Stimulated activated CD8-positive, alpha-beta memory T cell treated with anti-CD3 and anti-CD28 coated beads, Interleukin-12 subunit alpha, Interleukin-12 subunit beta, amount 100 ng/mL, for 4 hours (primary cell): ENCODE results near the gene FILIP1L.

Experiments used
- DNase-seq: peaks from one replicate; pipeline ENCODE4 v3.0.0-alpha.2; 2020; ENCODE audit warnings: low read depth

The FILIP1L gene

DNA sequence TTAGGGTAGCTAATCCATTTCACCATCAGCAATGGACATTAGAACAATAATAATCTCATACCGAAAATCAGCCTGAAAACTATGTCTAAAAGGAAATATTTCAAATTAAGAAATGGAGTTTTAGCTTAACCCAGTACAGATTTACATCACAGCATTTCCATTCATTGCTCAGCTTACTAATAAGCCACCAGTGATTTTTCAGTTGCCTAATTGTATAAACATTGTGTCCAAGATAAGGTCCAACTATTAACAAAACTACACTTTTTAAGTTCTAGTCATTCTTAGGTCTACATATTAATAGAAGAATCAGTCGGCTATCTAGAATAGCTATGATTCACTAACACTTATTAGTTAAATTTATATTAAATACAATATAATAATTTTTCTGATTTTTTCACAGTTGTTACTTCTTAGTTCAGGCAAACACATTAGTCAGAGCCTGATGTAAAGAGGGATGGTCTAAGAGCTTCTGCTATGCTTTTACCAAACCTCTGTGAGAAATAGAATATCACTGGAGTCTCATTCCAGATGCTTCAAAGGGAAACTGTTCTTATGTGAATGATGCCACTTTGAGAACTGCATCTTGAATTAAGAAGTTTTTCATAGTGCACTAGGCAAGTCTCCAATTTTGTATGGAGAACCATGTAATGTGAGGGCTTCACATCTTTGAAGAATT is 222.6 kb downstream of the FILIP1L start:
- no peak for DNase-seq

DNA sequence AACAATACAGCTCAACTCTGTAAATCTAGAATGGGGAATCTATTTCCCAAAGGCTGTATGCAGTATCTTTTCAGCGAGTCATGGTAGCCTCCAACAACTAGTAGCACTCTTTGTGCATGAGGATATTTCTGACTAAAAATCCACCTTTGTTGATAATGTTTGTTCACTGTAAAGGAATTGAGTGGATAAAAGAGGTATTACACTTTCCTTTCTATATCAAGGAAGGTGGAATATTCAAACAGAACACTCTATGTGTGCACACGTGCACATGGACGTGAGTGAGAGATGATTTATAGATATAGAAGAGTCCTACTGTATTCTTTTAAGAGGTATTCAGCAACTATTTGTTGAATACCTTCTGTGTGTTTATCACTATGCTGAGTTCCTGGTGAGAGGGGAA is 228.4 kb downstream of the FILIP1L start:
- no peak for DNase-seq

DNA sequence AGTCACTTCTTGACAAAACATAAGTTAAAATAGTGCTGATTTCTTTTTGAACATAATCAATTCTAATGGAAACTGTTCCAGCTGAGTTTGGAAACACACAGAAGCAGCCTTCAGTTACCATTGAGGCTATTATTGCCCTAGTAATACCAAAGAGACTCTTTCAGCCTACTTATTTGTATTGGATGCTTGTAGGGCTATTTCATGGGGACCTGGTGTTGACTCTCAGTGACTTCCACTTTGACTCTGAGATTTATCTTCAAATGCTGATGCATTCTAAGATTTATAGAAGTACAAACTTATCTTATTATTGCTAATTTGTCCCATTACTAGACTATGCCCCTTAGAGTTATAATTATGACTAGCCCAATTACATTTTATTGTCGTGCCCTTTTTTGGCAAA is 229.2 kb downstream of the FILIP1L start:
- no peak for DNase-seq

DNA sequence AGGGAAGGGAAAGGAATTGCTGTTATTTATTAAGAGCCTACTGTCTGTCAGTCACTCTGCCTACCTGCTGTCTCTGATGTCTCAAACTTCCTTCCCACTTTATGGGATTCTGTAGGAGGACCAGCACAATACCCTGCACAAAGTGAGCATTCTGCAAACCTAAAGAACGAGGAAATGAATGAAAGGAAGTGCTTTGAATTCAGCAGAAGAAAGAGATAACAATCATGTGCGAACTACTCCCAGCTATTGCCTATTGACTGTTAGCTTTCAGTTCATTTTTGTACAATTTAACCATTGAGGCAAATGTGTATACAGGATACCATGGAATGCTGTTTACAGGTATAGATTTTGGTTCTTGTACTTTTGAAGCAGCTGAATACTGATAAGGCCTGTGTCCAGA is 229.8 kb downstream of the FILIP1L start:
- DNase-seq, result no peak

DNA sequence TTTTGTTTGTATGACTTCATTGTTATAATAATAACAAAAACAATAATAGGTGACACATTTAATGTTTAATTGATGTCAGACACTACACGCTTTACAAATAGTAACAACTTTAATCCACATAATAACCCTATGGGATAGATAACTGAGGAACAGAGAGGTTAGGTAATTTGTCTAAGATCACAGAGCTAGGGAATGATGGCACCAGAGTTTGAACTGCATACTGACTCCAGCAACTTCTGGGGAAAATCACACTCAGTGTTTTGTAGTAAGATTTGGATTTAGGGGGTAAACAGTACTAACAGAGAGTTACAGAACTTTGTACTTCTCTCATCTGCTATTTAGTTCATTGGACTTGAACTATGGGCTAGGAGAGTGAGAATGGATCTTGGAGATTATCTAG is 230.6 kb downstream of the FILIP1L start:
- no peak for DNase-seq

DNA sequence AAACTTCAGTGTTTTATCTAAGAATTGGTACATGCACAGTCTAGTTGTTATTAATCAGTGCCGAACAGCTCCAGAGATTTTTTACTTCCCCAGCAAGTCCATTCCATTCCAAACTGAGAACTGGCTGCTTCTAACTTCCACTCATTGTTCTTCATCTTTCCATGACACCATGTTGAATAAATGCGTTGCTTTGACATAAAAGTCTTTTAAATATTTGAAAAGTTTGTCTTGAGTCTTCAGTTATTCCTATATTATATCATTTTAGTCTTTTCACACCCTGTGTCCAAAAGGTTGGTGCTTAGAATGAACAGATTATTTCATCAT is 231.2 kb downstream of the FILIP1L start:
- no peak for DNase-seq

DNA sequence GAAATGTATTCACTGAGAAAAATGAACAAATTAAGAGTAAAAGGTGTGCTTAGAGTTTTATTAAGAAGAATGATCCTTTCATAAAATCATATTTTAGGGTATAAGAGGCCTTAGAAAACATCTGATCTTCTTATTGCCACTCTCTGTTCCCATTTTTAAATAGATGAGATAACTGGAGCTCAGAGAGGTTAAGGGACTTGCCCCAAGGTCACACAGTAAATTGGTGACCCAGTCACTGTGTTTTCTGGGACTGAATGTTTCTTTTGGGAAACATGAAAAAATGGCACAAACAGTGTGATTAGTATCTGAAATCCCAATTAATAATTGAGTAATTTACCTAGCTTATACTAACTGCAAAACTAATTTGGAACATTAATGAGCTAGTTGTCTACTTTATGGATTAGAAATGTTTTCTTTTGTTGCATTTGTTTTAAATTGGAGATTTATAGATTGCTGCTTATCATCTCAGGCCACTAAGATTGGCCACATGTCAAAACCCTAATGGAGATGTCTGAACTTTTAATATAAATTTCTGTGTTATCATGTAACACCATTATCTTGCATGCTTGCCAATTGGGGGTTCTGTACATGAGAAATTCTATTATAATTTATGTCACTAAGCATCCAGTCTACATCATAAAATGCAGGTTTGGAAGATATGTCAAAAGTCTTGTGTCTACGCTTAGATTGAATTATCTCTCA is 231.7 kb downstream of the FILIP1L start:
- no peak for DNase-seq

DNA sequence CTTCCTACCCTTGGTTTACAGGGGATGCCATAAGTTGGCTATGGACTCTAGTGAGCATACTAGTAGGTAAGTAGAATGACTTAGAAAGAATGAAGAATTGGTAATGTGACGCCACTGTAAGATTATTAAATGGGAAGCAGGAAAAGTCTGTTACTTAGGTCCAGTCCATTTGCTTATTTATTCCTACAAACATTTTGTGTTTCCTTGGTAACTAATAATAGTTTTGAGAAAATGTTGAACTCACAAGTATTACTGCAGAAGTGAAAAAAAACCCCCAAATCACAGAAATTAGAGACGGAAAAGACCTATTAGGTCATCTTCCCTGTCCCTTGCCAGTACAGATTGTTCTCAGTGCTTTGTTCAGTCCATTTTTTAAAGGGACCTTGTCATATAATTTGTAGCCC is 233.2 kb downstream of the FILIP1L start:
- no peak for DNase-seq

DNA sequence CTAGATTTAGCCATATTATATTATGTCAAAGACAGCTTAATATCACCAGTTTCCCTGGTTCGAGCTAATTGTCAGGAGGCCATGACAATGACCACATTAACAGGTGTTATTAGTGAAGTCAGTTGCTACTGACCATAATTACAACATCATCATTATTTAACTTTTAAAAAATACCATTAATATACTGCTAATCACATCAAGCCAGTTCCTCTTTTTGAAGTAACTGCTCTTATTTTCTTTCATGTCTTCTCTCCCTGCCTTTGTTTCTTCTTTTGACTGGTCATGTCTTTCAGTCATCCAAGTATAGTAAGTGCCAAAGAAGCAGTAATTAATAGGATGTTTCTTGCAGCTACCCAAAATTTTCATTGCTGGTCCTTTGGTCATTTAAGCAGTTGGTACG is 235.0 kb downstream of the FILIP1L start:
- no peak for DNase-seq

DNA sequence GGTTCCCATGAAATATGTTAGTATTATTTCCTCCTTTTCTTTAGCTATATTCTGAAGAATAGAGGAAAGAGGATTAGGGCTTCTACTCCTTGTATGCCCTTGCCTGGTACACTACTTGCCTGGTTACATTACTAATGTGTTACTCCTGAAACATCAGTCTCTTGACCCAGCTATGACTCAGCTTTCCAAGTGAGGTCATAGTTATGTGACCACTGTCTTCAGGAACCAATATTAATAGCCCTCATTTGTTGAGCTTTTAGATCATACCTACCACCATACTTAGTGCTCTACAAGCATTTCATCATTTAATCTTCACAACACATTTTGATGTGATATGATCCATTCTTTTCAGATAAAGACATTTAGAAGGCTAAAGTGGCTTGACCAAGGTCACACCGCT is 236.3 kb downstream of the FILIP1L start:
- DNase-seq, result no peak

DNA sequence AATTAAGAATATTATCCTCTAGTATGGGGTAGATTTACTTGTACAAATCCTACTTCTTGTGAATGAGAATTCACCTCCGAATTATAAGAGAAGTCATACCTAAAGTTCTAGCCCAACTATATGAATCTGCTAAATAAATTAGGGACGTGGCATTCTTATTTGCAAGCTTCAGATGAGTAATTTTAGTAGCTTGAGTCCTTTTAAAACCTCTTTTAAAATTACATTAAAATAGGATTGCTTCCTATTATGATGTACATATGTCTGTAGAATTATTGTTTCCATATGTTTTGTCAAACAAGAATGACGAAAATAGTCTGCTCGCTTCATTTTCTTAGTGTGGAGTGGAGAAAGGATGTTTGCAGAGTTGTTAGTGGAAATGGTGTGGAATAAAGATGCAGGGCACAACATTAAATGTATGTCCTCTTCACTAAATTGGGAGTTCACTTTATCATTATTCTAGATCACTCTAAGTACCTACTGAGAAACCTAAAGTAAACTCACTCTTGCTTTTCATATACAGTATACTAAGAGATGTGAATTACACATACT is 237.2 kb downstream of the FILIP1L start:
- no peak for DNase-seq

DNA sequence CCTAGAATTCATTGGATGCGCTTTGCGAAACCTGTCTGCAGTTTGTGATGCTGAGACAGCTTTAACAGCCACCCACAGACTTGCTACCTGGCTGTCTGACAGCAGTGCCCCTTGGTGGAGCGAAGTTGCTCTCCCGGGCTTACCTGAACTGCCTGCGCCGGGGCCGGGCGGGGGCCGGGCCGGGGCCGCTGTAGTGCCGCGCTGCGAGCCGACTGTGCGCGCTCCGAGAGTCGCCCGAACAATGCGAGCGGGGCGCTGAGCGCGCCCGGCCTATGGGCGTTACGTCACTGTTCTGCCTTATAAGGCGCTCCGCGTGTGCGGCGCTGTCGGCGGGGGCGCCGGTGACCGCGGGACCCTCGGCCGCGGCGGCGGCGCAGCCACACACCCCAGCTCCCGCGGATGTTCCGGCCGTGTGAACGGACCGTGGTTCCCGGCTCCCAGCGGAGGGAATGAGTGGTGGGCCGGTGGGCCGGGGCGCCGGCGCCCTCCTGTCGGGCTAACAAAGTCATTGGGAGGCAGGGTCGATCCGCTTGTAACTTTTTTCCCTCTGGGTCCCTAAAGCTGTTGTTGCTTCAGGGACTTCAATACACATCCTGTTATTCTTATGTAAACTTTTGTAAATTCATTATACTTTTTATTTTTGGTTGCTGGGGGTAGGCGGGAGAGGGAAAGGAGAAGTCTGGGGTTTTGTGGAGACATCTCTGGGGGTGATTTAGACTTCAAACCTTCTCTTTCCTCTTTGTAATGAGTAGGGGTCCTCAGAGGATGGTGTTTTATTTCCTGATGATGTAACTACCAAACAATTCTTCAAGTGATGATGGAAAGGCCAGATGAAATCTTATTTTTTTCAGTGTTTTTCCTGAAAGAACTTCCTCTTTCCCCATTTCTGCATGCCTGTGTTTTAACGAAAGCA is 238.1 kb downstream of the FILIP1L start:
- peak; percentile 55 for DNase-seq

DNA sequence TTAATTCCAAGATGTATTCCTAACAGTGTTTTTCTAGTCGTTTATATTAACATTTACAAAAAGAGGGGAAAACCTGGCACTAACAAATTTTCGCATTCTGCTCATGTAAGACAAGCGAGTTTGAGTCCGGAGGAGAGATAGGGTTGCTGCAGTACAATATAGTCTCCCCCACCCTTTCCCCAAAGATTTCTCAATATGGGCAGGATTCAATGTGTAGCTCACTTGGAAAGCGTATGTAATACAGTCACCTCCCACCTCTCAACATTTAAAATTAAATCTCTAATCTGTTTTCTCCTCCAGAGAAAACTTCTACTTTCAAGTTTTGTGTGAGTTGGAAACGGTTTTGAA is 238.7 kb downstream of the FILIP1L start:
- DNase-seq, result no peak

DNA sequence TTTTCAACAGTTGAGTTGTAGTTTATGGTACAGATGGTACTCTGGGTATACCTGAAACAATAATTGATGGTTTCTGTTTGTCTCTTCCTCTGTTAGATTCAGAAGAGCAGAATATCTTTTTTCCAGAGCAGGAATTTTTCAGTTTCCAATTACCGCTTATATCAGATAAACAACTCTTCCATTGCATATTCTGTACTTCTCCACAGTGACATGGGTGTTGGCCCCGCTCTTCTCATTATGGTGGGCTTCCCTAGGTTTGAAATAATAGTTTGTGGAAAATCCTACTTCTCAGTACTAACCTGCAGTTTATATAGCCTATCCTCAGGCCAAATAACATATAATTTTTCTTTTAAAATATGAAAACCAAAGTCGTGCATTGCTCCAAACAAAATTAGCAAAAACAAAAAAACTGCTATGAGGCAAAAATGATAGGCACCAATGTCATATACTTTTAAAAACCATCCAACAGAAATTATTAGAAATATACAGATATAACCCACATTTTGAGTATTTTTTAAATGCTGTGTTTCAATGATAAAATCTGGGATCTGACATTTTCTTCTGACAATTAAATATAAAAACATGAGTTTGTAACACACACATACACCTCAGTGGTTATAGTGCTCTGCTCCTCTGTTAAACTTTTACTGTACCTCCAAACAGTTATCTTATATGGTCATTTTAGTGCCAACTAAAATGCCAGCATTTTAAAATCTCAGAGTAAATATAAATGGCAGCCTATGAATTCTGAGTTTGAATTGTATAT is 239.9 kb downstream of the FILIP1L start:
- no peak for DNase-seq

DNA sequence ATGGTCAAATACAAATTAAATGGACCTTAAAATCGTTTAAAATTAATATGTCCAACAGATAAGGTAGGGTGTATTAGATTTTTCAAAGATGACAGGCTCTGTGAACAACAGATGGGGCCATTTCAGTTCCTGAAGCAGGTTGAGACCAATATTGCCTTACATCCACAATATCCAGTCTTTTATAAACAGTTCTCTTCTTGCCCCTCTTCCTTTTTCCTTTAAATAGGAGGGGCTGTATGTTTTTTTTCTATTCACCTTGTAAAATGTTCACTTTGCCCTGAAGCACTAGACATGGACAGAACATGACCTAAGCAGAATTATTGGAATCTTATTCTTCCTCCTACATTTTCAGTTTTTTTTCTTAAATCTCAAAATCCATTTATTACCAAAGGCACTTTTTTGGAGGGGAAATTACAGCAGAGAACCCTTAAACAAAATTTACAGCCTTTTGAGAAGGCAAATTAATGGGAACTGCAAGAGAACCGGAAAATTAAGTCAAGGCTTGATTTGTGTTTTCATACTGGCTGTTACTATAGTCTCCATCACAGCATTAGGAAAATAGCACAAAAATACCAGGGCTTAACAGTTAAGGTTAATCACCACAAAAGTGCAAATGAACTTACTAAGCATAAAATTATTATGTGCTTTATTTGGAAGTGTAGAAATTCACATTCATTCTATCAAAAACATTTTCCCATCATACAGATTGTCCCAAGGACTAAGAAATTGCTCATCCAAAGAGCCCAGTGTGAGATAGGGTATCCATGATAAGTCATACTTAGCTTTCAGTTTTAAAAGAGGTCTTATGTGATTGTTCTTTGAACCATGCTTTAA is 240.8 kb downstream of the FILIP1L start:
- DNase-seq, result no peak

DNA sequence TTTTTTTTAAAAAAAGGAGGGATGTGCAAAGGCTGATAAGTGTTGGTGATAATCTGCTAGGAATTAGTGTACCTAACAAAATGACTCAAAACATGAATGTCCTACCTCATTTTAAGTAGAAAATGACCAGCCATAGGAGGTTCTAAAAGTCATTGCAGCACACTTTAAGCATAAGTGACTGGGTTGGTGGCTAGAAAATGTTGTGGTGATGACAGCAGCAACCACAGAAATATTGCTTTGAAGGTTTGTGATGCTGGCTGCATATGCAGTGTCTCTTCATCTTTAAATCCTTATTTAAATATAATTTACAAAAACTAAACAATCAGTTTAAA is 241.4 kb downstream of the FILIP1L start:
- no peak for DNase-seq

DNA sequence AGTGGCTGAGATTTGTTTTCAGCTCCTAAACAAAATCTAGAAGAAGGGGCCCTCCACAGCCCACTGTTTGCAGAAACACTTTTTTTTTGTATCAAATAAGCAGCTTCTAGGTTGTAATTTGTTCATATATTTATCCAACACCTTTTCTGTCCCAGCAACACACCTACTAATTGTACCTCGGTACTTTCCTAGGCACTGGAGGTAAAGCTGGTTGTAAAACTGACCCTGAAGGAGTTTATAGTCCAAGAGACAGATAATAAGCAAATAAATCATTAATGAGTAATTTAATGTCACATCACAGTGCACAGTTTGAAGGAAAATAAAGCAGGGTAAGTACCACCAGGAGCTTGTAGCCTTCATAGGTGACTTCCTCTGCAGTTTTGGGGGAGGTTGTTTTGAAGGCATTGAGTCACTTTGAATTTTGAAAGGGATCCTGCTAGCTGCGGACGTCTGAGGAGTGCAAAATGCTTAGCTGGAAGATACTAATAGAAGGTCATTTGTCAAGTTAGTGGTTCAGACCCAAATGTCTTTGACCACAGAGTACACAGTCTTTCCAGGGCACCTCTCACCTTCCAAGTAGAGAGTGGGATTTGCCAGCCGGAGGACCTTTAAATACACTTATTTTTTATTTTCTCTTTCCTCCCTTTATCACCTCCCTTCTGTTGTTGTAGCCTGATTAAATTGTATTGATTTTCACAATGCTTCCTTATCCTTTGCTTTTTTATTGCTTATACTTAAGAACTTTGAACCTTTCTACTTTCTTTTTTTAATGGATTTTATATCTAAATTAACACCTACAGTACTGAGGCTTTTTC is 242.9 kb downstream of the FILIP1L start:
- DNase-seq, result no peak

DNA sequence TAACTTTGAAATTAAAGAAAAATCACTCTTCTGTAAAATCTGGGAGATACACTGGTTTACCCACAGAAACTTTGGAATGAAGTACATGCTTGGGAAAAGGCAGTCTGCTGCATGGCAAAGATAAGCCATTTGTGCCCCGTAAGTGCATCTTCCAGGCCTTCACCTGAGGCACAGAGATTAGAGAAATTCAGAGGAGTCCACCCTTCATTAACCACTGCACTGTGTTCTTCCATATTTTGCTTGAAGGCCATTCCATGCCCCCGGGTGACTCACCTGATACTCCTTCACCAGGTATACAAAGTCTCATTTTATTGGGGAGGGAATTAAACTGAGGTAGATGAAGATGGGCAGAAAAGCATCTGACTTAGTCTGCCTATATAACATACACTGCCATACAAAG is 243.6 kb downstream of the FILIP1L start:
- no peak for DNase-seq

DNA sequence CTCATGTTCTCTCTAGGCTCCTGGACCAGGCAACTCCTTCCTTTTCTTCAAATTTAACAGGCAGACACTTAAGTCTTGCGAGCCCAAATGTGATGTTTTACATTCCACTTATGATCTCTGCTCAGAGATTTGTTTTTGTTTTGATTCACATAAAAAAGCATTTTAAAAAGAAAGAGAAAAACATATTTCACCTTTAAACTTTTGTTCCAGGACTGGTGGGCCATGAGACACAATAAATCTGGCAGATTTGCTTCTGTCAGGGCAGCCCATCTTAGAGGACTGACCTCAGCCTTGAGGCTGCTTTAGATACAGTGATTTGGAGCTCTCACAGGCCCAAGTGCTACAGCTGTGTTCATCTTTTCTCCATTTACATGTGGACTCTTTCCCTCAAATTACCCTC is 244.7 kb downstream of the FILIP1L start:
- no peak for DNase-seq

DNA sequence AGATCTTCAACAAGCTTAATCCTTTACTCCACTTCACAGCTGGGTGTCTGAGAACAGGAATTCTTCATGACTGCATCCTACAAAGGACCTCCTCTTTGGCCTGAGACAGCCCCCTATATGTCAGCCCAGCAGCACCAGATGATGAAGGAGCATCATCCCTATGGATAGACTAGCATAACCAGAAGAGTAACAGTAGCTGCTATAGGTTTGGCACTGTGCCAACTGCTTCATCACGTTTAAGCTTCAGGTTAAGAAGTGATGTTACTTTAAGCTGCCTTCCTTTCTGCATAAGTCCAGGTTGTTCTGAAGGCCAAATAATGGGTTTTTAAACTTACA is 246.0 kb downstream of the FILIP1L start:
- no peak for DNase-seq
